Measurements from ENCODE around the gene CIART. TPM values are rescaled to one million over a fixed set of nuclear protein-coding genes. Genes with fewer than 3 reads are reported as not detected.

The CIART gene
- total RNA-seq, 1 experiment from 2014 or later: 3.4 TPM

DNA sequence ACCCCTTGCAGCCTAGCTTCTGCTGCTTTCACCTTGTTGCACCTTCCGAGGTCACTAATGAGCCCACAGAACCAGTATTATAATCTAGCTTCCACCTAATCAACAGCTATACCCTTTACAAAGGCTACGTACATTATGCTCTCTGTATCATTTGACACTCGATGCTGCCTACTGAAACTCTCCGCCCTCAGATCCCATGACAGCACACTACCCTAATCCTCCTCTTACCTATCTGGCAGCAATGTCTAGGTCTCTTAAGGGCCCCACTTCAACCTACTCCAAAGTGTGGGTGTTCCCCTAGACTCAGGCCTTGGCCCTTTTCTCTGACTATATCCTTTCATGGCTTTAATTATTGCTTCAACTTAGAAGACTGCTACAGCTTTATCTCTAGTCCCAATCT, 6.5 kb downstream of the CIART start:
- in situ Hi-C loops (cut with HindIII; ENCODE audit: low pct_unique_long_range_greater_than_20kb, low sequenced_read_pairs) (no loop called here), intact Hi-C loops (cut with micrococcal nuclease; ENCODE audit: unreplicated experiment) (no loop called here)
- Histone ChIP-seq H3K4me3 (ENCODE audit: low read depth in 2 of 2, low read length in 2 of 2) (no peak overlapping the region), H3K27ac (ENCODE audit: low read length) (no peak overlapping the region), H3K4me1 (ENCODE audit: control insufficient read depth, insufficient read depth, low read length) (0 out of 2 replicates have a peak, but pooled peaks cover 4% of the 10 kb centered on the region), H3K36me3 (ENCODE audit: control insufficient read depth, insufficient read depth, low read length) (no peaks in the 10 kb centered on the region; the same call in 1 of the 2 replicates), H3K27me3 (ENCODE audit: control insufficient read depth, insufficient read depth, low read length) (no peaks in the 10 kb centered on the region), H3K9me3 (ENCODE audit: control insufficient read depth, insufficient read depth, low read depth, low read length) (no peaks in the 10 kb centered on the region)
- ChIA-PET CTCF (no interaction called here), POLR2A (interaction anchor here (0.7 kb wide), 1 partner anchor 65 kb away, joined by 3 read pairs; no protein-coding TSS in a partner anchor)
- ATAC-seq (no peak), DNase-seq (ENCODE audit: low read depth, low spot score) (no peak)
- BruUV-seq (replicated peaks): no TSS peak
- no peak for TF ChIP-seq TCF7L2 (IDR thresholded peaks at IDR 0.05; ENCODE audit: low read depth, low read length)
- TF ChIP-seq, protein P1, sequence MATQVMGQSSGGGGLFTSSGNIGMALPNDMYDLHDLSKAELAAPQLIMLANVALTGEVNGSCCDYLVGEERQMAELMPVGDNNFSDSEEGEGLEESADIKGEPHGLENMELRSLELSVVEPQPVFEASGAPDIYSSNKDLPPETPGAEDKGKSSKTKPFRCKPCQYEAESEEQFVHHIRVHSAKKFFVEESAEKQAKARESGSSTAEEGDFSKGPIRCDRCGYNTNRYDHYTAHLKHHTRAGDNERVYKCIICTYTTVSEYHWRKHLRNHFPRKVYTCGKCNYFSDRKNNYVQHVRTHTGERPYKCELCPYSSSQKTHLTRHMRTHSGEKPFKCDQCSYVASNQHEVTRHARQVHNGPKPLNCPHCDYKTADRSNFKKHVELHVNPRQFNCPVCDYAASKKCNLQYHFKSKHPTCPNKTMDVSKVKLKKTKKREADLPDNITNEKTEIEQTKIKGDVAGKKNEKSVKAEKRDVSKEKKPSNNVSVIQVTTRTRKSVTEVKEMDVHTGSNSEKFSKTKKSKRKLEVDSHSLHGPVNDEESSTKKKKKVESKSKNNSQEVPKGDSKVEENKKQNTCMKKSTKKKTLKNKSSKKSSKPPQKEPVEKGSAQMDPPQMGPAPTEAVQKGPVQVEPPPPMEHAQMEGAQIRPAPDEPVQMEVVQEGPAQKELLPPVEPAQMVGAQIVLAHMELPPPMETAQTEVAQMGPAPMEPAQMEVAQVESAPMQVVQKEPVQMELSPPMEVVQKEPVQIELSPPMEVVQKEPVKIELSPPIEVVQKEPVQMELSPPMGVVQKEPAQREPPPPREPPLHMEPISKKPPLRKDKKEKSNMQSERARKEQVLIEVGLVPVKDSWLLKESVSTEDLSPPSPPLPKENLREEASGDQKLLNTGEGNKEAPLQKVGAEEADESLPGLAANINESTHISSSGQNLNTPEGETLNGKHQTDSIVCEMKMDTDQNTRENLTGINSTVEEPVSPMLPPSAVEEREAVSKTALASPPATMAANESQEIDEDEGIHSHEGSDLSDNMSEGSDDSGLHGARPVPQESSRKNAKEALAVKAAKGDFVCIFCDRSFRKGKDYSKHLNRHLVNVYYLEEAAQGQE (IDR thresholded peaks at IDR 0.05; ENCODE audit: insufficient read depth in 1 of 2, low read depth in 2 of 2, low read length in 1 of 2): no peak
- TF ChIP-seq POLR2AphosphoS5 (IDR thresholded peaks at IDR 0.05; ENCODE audit: low read depth, low read length): no peak
- no peak for TF ChIP-seq SIN3A (IDR thresholded peaks at IDR 0.05; ENCODE audit: borderline replicate concordance, insufficient read depth, low read depth, low read length)
- TF ChIP-seq, protein P2, sequence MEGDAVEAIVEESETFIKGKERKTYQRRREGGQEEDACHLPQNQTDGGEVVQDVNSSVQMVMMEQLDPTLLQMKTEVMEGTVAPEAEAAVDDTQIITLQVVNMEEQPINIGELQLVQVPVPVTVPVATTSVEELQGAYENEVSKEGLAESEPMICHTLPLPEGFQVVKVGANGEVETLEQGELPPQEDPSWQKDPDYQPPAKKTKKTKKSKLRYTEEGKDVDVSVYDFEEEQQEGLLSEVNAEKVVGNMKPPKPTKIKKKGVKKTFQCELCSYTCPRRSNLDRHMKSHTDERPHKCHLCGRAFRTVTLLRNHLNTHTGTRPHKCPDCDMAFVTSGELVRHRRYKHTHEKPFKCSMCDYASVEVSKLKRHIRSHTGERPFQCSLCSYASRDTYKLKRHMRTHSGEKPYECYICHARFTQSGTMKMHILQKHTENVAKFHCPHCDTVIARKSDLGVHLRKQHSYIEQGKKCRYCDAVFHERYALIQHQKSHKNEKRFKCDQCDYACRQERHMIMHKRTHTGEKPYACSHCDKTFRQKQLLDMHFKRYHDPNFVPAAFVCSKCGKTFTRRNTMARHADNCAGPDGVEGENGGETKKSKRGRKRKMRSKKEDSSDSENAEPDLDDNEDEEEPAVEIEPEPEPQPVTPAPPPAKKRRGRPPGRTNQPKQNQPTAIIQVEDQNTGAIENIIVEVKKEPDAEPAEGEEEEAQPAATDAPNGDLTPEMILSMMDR (IDR thresholded peaks at IDR 0.05): no peak

DNA sequence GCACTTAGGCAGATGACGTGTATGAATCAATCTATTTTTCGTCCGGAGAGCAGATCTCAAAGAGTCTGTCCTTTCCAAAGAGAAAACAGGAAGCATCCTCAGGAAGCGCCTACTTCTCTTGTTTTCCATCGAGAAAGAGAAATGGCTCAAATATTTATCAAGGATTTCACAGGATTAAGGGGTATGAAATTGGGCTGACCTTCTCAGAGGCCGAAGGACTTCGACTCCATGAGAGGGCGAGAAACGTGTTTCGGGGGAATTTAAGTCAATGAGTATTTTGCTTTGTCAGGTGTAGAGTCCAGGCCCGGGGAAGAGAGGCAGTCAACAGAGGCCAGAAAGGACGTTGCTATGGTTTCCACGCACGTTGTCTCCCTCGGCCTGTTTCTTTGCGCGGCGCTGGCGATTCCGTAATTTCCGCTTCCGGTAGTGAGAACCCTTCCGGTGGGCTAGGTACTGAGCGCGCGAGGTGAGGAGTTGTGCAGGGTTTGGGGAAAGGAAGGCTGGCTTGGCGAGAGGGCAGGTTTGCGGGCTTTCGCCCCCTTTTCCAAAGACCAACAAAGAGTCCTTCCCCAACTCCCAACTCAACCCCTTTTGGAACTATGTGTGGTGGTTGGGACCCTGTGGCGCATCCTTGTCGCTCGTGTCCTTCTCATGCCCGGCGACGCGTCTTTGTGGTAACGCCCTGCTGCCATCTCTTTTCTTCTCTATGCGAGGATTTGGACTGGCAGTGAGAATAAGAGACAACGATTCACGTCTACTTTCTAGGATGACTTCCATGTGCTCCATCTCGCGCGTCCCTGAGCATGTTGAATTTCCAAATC, 11.3 kb downstream of the CIART start, which contains the start of gene MRPS21:
Gene MRPS21, plus strand, starts transcription at position 429 of the 821 bp plus-strand sequence. CDS start 506 bp downstream, outside the sequence.
- TSS peak; percentile 98 for BruUV-seq (replicated peaks)
- DNase-seq (ENCODE audit: low read depth, low spot score) (peak; percentile 76), ATAC-seq (peak; percentile 99)
- ChIA-PET CTCF (no interaction called here), POLR2A (no interaction called here)
- H3K9me3 ChIP-seq (ENCODE audit: control insufficient read depth, insufficient read depth, low read depth, low read length): no peaks in the 10 kb centered on the region
- H3K27me3 ChIP-seq (ENCODE audit: control insufficient read depth, insufficient read depth, low read length): no peaks in the 10 kb centered on the region
- peaks cover 4% of the 10 kb centered on the region; the same call in 1 of the 2 replicates for H3K4me1 ChIP-seq (ENCODE audit: control insufficient read depth, insufficient read depth, low read length)
- H3K36me3 ChIP-seq (ENCODE audit: control insufficient read depth, insufficient read depth, low read length): peaks cover 7% of the 10 kb centered on the region
- H3K27ac ChIP-seq (ENCODE audit: low read length): peak within 1 kb of the TSS; percentile 98
- in situ Hi-C loops (cut with HindIII; ENCODE audit: low pct_unique_long_range_greater_than_20kb, low sequenced_read_pairs): no loop called here
- H3K4me3 ChIP-seq (ENCODE audit: low read depth in 2 of 2, low read length in 2 of 2): peak within 1 kb of the TSS; percentile 69 to 93
- intact Hi-C loops (cut with micrococcal nuclease; ENCODE audit: unreplicated experiment): no loop called here
- no peak for TF ChIP-seq TCF7L2 (IDR thresholded peaks at IDR 0.05; ENCODE audit: low read depth, low read length)
- TF ChIP-seq SIN3A (IDR thresholded peaks at IDR 0.05; ENCODE audit: borderline replicate concordance, insufficient read depth, low read depth, low read length): peak; percentile 89; the same call in 1 of the 2 replicates
- peak; percentile 99 for TF ChIP-seq POLR2AphosphoS5 (IDR thresholded peaks at IDR 0.05; ENCODE audit: low read depth, low read length)

Data from Panc1 (cell line).